ENCODE measurements around the gene SMAP2.
A peak's percentile ranks its signal among the peaks of the same experiment; 100 is the strongest.

SMAP2 gene

DNA sequence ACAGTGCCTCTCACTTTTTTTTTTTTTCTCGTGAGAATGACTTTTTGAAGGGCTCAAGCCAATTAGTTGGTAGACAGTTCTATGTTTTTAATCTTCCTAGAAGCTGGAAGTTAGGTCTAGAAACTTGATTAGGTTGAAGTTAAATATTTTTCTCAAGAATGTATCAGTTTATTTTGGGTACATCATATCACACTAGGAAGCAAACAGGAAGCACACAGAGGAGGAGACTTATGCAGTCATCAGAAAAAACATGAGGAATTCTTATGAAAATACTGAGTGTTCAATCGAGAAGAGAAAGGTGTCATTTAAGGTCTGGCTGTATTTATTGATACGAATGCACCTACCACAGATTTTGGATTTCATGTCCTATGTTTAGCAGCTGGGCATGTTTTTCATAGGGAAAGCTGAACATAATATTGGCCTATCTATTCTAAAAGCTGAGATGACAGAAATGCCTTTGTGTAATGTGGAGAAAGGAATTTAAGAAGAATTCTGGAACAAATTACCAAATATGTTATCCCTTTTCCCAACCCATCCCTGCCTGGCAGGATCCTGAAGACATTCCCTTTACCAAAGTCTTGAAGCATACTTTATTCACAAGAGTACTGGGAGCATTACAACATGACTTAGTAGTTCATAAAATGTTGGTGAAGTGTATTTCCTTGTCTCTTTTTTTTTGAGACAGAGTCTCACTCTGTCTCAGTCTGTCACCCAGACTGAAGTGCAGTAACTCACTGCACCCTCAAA is 59.3 kb downstream of the SMAP2 start:
- TF ChIP-seq, protein P1, sequence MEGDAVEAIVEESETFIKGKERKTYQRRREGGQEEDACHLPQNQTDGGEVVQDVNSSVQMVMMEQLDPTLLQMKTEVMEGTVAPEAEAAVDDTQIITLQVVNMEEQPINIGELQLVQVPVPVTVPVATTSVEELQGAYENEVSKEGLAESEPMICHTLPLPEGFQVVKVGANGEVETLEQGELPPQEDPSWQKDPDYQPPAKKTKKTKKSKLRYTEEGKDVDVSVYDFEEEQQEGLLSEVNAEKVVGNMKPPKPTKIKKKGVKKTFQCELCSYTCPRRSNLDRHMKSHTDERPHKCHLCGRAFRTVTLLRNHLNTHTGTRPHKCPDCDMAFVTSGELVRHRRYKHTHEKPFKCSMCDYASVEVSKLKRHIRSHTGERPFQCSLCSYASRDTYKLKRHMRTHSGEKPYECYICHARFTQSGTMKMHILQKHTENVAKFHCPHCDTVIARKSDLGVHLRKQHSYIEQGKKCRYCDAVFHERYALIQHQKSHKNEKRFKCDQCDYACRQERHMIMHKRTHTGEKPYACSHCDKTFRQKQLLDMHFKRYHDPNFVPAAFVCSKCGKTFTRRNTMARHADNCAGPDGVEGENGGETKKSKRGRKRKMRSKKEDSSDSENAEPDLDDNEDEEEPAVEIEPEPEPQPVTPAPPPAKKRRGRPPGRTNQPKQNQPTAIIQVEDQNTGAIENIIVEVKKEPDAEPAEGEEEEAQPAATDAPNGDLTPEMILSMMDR (conservative IDR thresholded peaks at IDR 0.05; ENCODE audit: low read depth, low read length) = no peak
- no peak overlapping the region for H3K4me3 ChIP-seq (ENCODE audit: low read depth, low read length)
- peak; percentile 15 for DNase-seq (ENCODE audit: low read depth)

DNA sequence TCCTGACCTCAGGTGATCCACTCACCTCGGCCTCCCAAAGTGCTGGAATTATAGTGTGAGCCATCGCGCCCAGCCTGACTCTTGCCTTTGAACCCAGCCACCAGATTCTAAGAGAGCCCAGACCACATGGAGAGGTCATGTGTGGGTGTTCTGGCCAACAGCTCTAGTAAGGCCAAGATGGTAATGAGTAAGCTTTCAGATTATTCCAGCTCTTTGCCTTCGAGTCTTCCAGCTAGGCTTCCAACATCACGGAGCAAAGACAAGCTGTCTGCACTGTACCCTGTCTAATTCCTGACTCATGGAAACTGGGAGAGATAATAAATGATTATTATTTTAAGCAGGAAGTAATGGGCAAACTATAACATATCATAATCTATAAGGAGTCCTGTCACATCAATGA is 61.9 kb downstream of the SMAP2 start:
- TF ChIP-seq, protein P1 (conservative IDR thresholded peaks at IDR 0.05; ENCODE audit: low read depth, low read length) = no peak
- DNase-seq (ENCODE audit: low read depth) = peak; percentile 27
- H3K4me3 ChIP-seq (ENCODE audit: low read depth, low read length) = no peak overlapping the region

DNA sequence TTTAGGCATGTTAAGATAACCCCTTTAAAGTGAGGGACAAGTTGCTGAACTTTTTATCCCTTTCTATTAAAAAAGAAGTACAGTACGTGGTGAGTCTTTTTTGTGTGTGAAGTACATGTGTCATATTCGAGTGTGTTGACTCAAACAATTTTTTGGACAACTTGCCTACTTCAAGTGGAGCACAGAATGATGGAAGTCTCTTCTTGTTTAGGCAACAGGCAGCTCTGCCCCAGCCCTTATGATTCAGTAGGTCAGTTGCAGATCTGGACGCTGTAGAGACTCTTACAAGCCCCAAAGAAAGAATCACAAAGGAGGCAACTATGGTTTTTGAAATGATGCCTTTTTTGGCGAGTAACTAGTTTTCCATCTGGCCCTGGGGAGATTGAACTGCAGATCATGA is 62.3 kb downstream of the SMAP2 start:
- TF ChIP-seq, protein P1 (conservative IDR thresholded peaks at IDR 0.05; ENCODE audit: low read depth, low read length) = no peak
- no peak overlapping the region for H3K4me3 ChIP-seq (ENCODE audit: low read depth, low read length)
- peak; percentile 6 for DNase-seq (ENCODE audit: low read depth)

DNA sequence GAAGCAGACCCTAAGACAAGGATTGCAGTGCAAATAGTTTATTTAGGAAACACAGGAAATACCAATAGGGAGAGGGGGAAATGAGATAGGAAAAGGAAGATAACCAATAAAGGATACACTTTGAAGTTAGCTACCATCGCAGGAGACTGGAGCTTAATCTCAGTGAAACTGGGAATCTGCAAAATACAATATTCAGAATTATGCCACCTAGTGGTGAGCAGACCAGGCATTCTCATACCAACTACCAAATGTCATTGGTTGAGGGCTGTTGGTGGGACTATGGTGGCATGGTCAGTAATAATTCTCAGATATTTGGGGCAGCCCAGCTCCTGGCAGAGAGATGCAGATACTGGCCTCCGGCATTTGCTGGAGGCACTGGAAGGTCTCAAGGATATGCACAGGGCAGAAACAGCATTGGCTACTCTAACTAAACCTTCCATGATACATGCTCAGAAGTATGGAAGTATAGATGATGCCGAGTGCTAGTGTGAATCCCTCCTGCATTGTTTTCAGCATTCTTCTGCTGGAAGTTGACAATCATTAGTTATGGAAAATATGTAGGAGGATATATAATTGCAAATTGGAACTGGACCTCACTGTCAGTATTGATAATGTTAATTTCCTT is 65.0 kb downstream of the SMAP2 start:
- H3K4me3 ChIP-seq (ENCODE audit: low read depth, low read length) = no peak overlapping the region
- DNase-seq (ENCODE audit: low read depth) = peak; percentile 61

DNA sequence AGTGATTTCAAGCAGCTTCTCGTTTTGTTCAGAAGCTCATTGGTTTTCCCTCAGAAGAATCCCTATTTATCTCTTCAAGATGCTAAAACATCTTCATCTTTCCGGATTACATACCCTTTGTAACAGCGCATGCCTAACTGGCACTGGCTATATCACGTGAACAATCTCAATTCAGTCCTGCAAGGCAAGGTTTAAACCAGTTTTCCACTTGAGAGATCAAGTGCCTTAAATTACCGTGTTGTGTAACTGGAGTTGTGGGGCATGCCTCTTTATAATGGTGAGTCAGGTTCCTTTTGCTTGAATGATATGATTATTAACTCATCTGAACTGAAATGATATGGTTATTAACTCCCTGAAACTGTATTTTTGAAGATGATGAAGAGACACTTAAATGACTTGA is 65.7 kb downstream of the SMAP2 start:
- H3K4me3 ChIP-seq (ENCODE audit: low read depth, low read length) = no peak overlapping the region

More for the DNA sequence above, 65.0 kb downstream of the SMAP2 start:
- TF ChIP-seq, protein P1 (conservative IDR thresholded peaks at IDR 0.05; ENCODE audit: low read depth, low read length) = peak; percentile 79

DNA sequence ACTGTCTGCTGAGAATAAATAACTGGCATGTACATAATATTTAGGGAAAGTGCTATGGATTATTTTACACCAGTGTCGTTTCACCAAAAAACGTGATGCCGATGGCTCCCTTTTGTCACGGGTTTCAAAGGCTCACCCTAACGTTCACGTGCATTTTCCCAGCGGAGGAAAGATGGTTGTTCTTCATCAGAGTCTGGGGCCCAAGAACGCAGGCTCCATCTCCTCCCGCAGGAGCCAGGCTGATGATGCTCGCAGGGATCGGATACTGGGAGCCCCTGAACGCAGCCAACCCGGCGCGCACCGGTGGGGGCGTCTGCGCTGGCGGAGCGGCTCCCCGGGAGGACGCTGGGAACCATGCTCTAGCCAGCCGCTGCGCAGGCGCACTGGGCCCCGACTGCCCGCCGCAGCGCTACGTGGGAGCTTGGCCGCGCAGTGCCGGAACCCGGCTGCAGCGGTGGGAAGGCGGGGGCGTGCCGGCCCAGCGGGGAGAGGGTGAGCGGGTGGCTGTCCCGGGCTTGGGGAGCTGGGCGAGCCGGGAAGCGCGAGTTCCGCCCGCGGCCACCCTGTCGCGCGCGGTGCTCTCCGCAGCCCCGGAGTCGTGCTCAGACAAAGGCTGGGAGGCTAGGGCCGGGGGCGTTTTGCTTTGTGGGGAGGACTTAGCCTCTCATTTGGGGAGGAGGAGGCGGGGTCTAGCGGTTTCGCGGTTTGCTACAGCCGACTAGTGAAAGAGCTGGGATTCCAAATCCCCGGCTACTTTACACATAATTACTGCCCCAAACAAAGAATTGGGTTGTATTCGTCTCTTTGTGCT is 76.4 kb downstream of the SMAP2 start, which contains the start of gene ZFP69B:
Gene ZFP69B (plus strand): TSS at position 793 of the 811 bp plus-strand sequence. CDS start 486 bp downstream, outside the sequence.
- TF ChIP-seq, protein P1 (conservative IDR thresholded peaks at IDR 0.05; ENCODE audit: low read depth, low read length) = peak; percentile 15
- peak; percentile 93 for DNase-seq (ENCODE audit: low read depth)
- peak within 1 kb of the TSS; percentile 69 for H3K4me3 ChIP-seq (ENCODE audit: low read depth, low read length)

More for the DNA sequence above, 65.7 kb downstream of the SMAP2 start:
- TF ChIP-seq, protein P1 (conservative IDR thresholded peaks at IDR 0.05; ENCODE audit: low read depth, low read length) = no peak
- DNase-seq (ENCODE audit: low read depth) = no peak

Measured in choroid plexus epithelial cell (primary cell).